ENCODE data around the gene MT1M. TPM values are rescaled to one million over a fixed set of nuclear protein-coding genes. Genes with fewer than 3 reads are reported as not detected.
A peak's percentile ranks its signal among the peaks of the same experiment; 100 is the strongest.

Gene MT1M
- total and polyA plus RNA-seq, 8 donors = 8.3 to 34.6 (median 14.6) TPM

DNA sequence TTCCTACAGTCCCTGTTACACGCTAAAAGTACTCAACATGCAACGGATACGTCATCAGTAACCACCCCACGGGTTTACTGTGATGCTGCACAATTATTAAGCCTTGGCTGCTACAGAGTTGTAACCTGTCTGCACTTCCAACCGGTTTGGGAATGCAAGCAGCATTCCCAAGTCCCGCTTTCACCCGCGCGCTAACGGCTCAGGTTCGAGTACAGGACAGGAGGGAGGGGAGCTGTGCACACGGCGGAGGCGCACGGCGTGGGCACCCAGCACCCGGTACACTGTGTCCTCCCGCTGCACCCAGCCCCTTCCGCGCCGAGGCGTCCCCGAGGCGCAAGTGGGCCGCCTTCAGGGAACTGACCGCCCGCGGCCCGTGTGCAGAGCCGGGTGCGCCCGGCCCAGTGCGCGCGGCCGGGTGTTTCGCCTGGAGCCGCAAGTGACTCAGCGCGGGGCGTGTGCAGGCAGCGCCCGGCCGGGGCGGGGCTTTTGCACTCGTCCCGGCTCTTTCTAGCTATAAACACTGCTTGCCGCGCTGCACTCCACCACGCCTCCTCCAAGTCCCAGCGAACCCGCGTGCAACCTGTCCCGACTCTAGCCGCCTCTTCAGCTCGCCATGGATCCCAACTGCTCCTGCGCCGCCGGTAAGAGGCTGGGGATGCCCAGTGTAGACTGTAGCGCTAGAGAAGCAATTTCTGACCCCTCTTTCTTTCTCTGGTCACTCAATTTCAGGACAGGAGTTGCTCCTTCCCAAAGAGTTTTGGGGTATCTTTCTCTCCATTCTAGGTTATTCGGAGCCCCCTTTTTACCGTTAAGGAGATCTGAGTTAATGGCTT lies 24.2 kb upstream of the MT1M start, which contains the start of gene MT2A:
Gene MT2A, plus strand, starts transcription at position 542 of the 833 bp plus-strand sequence. Its CDS starts 72 bp downstream, at position 614.
- WGBS, 2 donors = 3 to 4% methylated on average over 53 to 62 of the region's 62 CpGs
- intact Hi-C loops (cut with DNase I) = no loop called here
- DNase-seq (peak; percentile 94 to 97 (median 95)), ATAC-seq (peak; percentile 86 to 92 (median 92)), FAIRE-seq (no peak)
- no peaks in the 10 kb centered on the region for H3K36me3 ChIP-seq
- TF ChIP-seq, protein P1, sequence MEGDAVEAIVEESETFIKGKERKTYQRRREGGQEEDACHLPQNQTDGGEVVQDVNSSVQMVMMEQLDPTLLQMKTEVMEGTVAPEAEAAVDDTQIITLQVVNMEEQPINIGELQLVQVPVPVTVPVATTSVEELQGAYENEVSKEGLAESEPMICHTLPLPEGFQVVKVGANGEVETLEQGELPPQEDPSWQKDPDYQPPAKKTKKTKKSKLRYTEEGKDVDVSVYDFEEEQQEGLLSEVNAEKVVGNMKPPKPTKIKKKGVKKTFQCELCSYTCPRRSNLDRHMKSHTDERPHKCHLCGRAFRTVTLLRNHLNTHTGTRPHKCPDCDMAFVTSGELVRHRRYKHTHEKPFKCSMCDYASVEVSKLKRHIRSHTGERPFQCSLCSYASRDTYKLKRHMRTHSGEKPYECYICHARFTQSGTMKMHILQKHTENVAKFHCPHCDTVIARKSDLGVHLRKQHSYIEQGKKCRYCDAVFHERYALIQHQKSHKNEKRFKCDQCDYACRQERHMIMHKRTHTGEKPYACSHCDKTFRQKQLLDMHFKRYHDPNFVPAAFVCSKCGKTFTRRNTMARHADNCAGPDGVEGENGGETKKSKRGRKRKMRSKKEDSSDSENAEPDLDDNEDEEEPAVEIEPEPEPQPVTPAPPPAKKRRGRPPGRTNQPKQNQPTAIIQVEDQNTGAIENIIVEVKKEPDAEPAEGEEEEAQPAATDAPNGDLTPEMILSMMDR (IDR thresholded peaks at IDR 0.05) = no peak
- no peaks in the 10 kb centered on the region for H3K9me3 ChIP-seq
- no peaks in the 10 kb centered on the region for H3K27me3 ChIP-seq
- H3K27ac ChIP-seq = peak within 1 kb of the TSS; percentile 78 to 94 (median 90)
- peaks cover 0 to 20% (median 0%) of the 10 kb centered on the region in 3 donors for H3K4me1 ChIP-seq
- peak within 1 kb of the TSS; percentile 43 to 56 (median 50) for H3K4me3 ChIP-seq

DNA sequence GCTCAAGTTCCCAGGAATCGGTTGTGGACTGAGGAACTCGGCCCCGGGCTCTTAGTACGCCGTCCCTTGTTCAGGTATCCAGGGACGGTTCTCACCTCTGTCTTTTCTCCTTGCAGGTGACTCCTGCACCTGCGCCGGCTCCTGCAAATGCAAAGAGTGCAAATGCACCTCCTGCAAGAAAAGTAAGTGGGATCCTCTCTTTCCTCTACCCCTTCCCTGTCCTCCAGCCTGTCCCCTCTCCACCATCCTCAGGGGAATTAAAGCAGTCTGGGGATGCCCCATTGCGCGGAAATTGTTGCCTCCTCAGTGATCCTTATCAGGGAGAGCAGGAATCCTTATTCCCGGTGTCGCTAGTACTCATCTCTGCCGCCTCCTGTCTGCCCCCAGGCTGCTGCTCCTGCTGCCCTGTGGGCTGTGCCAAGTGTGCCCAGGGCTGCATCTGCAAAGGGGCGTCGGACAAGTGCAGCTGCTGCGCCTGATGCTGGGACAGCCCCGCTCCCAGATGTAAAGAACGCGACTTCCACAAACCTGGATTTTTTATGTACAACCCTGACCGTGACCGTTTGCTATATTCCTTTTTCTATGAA lies 23.5 kb upstream of the MT1M start:
- ATAC-seq = peak; percentile 0 to 21 (median 4)
- no peak for FAIRE-seq
- Histone ChIP-seq H3K36me3 (no peaks in the 10 kb centered on the region), H3K9me3 (no peaks in the 10 kb centered on the region), H3K4me3 (peak overlapping the region; percentile 43 to 56 (median 50)), H3K4me1 (peaks cover 0 to 20% (median 0%) of the 10 kb centered on the region in 3 donors), H3K27me3 (no peaks in the 10 kb centered on the region), H3K27ac (peak overlapping the region; percentile 78 to 94 (median 90))
- TF ChIP-seq, protein P1 (IDR thresholded peaks at IDR 0.05) = no peak
- peak in 4 of 6 donors; percentile 22 to 61 (median 33) for DNase-seq
- intact Hi-C loops (cut with DNase I) = no loop called here
- WGBS, 2 donors = 0 to 1% methylated on average over 21 of the region's 21 CpGs

DNA sequence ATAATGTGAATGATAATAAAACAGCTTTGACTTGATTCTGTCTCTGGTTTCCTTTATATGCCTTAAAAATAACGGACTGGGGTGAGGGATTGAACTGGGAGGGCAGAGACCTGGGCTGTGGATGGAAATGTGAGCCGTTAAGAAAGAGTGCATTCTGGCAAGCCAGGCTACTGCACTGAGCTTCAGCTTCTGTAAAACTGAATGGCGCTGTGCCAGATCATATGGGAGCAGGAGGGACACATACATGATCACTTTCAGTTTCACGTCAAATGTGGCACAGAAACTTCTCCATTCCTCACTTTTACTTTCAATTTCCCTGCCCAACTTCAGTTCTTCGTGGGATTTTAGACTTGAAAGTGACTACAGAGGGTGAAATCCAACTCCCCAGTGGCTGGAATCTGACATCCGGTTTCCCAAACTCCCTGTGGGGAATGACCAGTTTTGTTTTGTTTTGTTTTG lies 23.0 kb upstream of the MT1M start:
- peak overlapping the region; percentile 43 to 56 (median 50) for H3K4me3 ChIP-seq
- H3K36me3 ChIP-seq = no peaks in the 10 kb centered on the region
- 0 to 1% methylated on average over 6 of the region's 6 CpGs for WGBS, 2 donors
- TF ChIP-seq, protein P1 (IDR thresholded peaks at IDR 0.05) = no peak
- ATAC-seq = peak; percentile 12 to 58 (median 32)
- H3K27ac ChIP-seq = peak overlapping the region; percentile 78 to 94 (median 90)
- peaks cover 0 to 20% (median 0%) of the 10 kb centered on the region in 3 donors for H3K4me1 ChIP-seq
- H3K9me3 ChIP-seq = no peaks in the 10 kb centered on the region
- no peaks in the 10 kb centered on the region for H3K27me3 ChIP-seq
- no peak for FAIRE-seq
- intact Hi-C loops (cut with DNase I) = no loop called here
- DNase-seq = peak in 4 of 6 donors; percentile 46 to 87 (median 63)

DNA sequence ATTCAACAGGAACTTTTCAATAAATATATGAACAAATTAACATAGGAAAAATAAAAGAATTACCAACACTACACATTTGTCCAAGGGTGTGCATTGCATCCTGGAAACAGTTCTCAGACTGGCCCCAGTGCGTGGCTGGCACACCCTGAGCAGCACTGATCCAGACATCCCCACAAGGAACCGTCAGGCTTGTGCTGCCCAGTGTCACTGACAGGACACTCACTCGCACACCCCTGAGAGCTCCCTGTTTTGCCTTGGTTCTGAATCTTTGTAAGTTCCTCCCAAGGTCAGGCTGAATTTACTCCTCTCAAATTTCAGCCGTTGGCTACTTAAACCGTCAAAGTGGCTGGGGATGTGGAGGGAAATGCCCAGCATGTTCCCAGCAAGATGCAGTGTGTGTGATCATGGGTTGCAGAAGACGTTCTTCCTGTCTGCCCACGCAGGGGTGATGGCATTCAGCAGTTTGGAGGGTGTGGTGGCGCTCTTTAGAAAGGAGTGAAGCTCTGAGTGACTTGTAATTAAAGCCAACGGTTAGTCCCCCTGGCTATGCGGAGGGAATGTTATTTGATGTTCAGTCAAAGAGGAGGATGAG lies 22.3 kb upstream of the MT1M start:
- Histone ChIP-seq H3K9me3 (no peaks in the 10 kb centered on the region), H3K4me1 (peaks cover 0 to 20% (median 0%) of the 10 kb centered on the region in 3 donors), H3K27me3 (no peaks in the 10 kb centered on the region), H3K36me3 (no peaks in the 10 kb centered on the region), H3K4me3 (peak overlapping the region in 1 of 4 donors; percentile 56), H3K27ac (peak overlapping the region; percentile 78 to 94 (median 90))
- ATAC-seq = peak in 1 of 4 donors; percentile 6
- 13 to 20% methylated on average over 10 of the region's 10 CpGs for WGBS, 2 donors
- peak in 2 of 6 donors; percentile 18 to 41 for DNase-seq
- intact Hi-C loops (cut with DNase I) = no loop called here
- TF ChIP-seq, protein P1 (IDR thresholded peaks at IDR 0.05) = no peak
- FAIRE-seq = no peak
